PFSK-1 (cell line): ENCODE results near the gene TBXA2R.

Experiments used
- FOXP2 ChIP-seq: optimal IDR thresholded peaks from 2 replicates; pipeline ENCODE3; 2011; ENCODE audit warnings: borderline replicate concordance, control low read depth, inconsistent platforms; ENCODE audit not compliant: insufficient read depth; ENCODE audit errors: extremely low read length, extremely low read depth
- POLR2AphosphoS5 ChIP-seq: IDR thresholded peaks from 2 replicates; pipeline ENCODE4 v1.6.1; 2012; ENCODE audit warnings: low read depth, mild to moderate bottlenecking, control low read depth, low read length, moderate library complexity
- REST ChIP-seq, 2 experiments: IDR thresholded peaks; 2 replicates each; pipeline versions ENCODE4 v1.6.1 to v1.8.0; 2011 to 2012; ENCODE audit warnings: low read depth in 2 of 2, low read length in 2 of 2, control low read depth in 1 of 2, inconsistent platforms in 1 of 2, mild to moderate bottlenecking in 1 of 2, moderate library complexity in 1 of 2; ENCODE audit not compliant: insufficient read depth in 1 of 2
- SIN3A ChIP-seq: IDR thresholded peaks from 2 replicates; pipeline ENCODE4 v1.6.1; 2012; ENCODE audit warnings: mild to moderate bottlenecking, low read length, moderate library complexity, borderline replicate concordance; ENCODE audit not compliant: insufficient read depth
- TAF1 ChIP-seq: IDR thresholded peaks from 2 replicates; pipeline ENCODE4 v1.6.1; 2012; ENCODE audit warnings: low read length, control low read depth, borderline replicate concordance; ENCODE audit not compliant: insufficient read depth

TBXA2R gene

GRCh38 chr19:3599776-3600187, 6.9 kb downstream of the TBXA2R start:
- TF ChIP-seq SIN3A (no peak), REST (IDR thresholded peaks at IDR 0.05; ENCODE audit: insufficient read depth in 1 of 2, low read depth in 2 of 2, low read length in 2 of 2) (no peak), FOXP2 (no peak), POLR2AphosphoS5 (no peak)

GRCh38 chr19:3595521-3596061, 11.1 kb downstream of the TBXA2R start:
- TF ChIP-seq SIN3A: no peak
- no peak for TF ChIP-seq POLR2AphosphoS5
- TF ChIP-seq FOXP2: no peak
- TF ChIP-seq REST (IDR thresholded peaks at IDR 0.05; ENCODE audit: insufficient read depth in 1 of 2, low read depth in 2 of 2, low read length in 2 of 2): no peak
- no peak for TF ChIP-seq TAF1

GRCh38 chr19:3593156-3593555, 13.5 kb downstream of the TBXA2R start:
- TF ChIP-seq TAF1 (no peak), FOXP2 (no peak), POLR2AphosphoS5 (no peak), REST (IDR thresholded peaks at IDR 0.05; ENCODE audit: insufficient read depth in 1 of 2, low read depth in 2 of 2, low read length in 2 of 2) (no peak), SIN3A (no peak)

- TF ChIP-seq POLR2AphosphoS5 (no peak), SIN3A (no peak), REST (IDR thresholded peaks at IDR 0.05; ENCODE audit: insufficient read depth in 1 of 2, low read depth in 2 of 2, low read length in 2 of 2) (no peak), FOXP2 (no peak), TAF1 (no peak)
These were observed 14.6 kb downstream of the TBXA2R start for GRCh38 chr19:3591876-3592613.
